AG04450 (cell line): Measurements from ENCODE around the gene CYP26B1. TPM values are rescaled to one million over a fixed set of nuclear protein-coding genes. Genes with fewer than 3 reads are reported as not detected.

Experiments
- CTCF ChIA-PET: fragments of 300-600, 350-600 bp; formaldehyde crosslinking; extraction: SDS; loops from one replicate; lab custom pipeline; 2022; ENCODE audit warnings: antibody characterized with exemption, inconsistent platforms; lab: Charles Lee
- POLR2A ChIA-PET: fragments of 350-600 bp; formaldehyde crosslinking; extraction: SDS; loops from one replicate; lab custom pipeline; 2021; ENCODE audit warnings: antibody characterized with exemption, inconsistent platforms; lab: Yijun Ruan, JAX
- DNase-seq: peaks from one replicate; pipeline ENCODE4 v3.0.0-alpha.2; 2011; ENCODE audit warnings: low read depth, low spot score
- H3K27ac ChIP-seq: one replicate; pipeline ENCODE4 v1.5.1; 2012; ENCODE audit warnings: low read depth, low read length, control low read depth
- H3K27me3 ChIP-seq: one replicate; pipeline ENCODE4 v1.6.0; 2012; ENCODE audit warnings: low read length; ENCODE audit not compliant: control insufficient read depth, insufficient read depth
- H3K4me3 ChIP-seq: 2 replicates; pipeline ENCODE4 v1.5.1; 2011; ENCODE audit warnings: mild to moderate bottlenecking, low read depth, low read length, control low read depth
- H3K9me3 ChIP-seq: 2 replicates; pipeline ENCODE4 v1.5.1; 2012; ENCODE audit warnings: low read length; ENCODE audit not compliant: control insufficient read depth, insufficient read depth
- CTCF ChIP-seq: IDR thresholded peaks from 2 replicates; pipeline ENCODE4 v1.5.1; 2011; ENCODE audit warnings: low read depth, low read length, control low read depth, inconsistent platforms
- polyA plus RNA-seq: library from polyadenylated mRNA; depleted of rRNA; stranded (reverse); fragments of >200 nt; gene quantifications from 2 replicates; pipeline ENCODE4 v1.2.3, GENCODE V29; 2011

Gene CYP26B1
- polyA plus RNA-seq, 1 experiment, result 0.01 TPM

- Histone ChIP-seq H3K27ac (no peak overlapping the region), H3K4me3 (no peak overlapping the region), H3K9me3 (peaks cover 3% of the 10 kb centered on the region; the same call in 1 of the 2 replicates), H3K27me3 (peaks cover 3% of the 10 kb centered on the region)
- no peak for DNase-seq
- ChIA-PET CTCF (no interaction called here), POLR2A (no interaction called here)
- no peak for TF ChIP-seq CTCF
These were observed 62.1 kb downstream of the CYP26B1 start for GRCh38 chr2:72085513-72085912.

- Histone ChIP-seq H3K27ac (no peak overlapping the region), H3K27me3 (peaks cover 3% of the 10 kb centered on the region), H3K9me3 (peaks cover 3% of the 10 kb centered on the region; the same call in 1 of the 2 replicates), H3K4me3 (no peak overlapping the region)
- no peak for TF ChIP-seq CTCF
- DNase-seq, result no peak
- ChIA-PET CTCF (no interaction called here), POLR2A (no interaction called here)
These were observed 62.6 kb downstream of the CYP26B1 start for GRCh38 chr2:72085036-72085435.

GRCh38 chr2:72084584-72084976 is 63.1 kb downstream of the CYP26B1 start:
- ChIA-PET CTCF (no interaction called here), POLR2A (no interaction called here)
- Histone ChIP-seq H3K27me3 (peaks cover 3% of the 10 kb centered on the region), H3K4me3 (no peak overlapping the region), H3K9me3 (peaks cover 3% of the 10 kb centered on the region; the same call in 1 of the 2 replicates), H3K27ac (no peak overlapping the region)
- DNase-seq, result no peak
- no peak for TF ChIP-seq CTCF

- no peak overlapping the region for H3K27ac ChIP-seq
- no peak for TF ChIP-seq CTCF
- no peak for DNase-seq
- H3K4me3 ChIP-seq, result no peak overlapping the region
- ChIA-PET CTCF (no interaction called here), POLR2A (no interaction called here)
- H3K27me3 ChIP-seq, result peaks cover 3% of the 10 kb centered on the region
- peaks cover 3% of the 10 kb centered on the region; the same call in 1 of the 2 replicates for H3K9me3 ChIP-seq
These were observed 63.7 kb downstream of the CYP26B1 start for GRCh38 chr2:72083751-72084583.

GRCh38 chr2:72082887-72083286 is 64.8 kb downstream of the CYP26B1 start:
- ChIA-PET CTCF (no interaction called here), POLR2A (no interaction called here)
- Histone ChIP-seq H3K4me3 (no peak overlapping the region), H3K27me3 (peaks cover 3% of the 10 kb centered on the region), H3K9me3 (peaks cover 3% of the 10 kb centered on the region; the same call in 1 of the 2 replicates), H3K27ac (no peak overlapping the region)
- no peak for TF ChIP-seq CTCF
- DNase-seq, result no peak
